Fibroblast of pulmonary artery (primary cell): Measurements from ENCODE around the gene CA9.

Source experiments
- DNase-seq: peaks from one replicate; pipeline ENCODE4 v3.0.0-alpha.2; 2010; ENCODE audit warnings: low read depth
- H3K4me3 ChIP-seq: replicated peaks from 2 replicates; pipeline ENCODE4 v1.5.1; 2011; ENCODE audit warnings: low read depth, mild to moderate bottlenecking, control low read depth, low read length, moderate library complexity
- TF ChIP-seq, protein P1 (sequence below): IDR thresholded peaks from 2 replicates; pipeline ENCODE4 v1.5.1; 2011; ENCODE audit warnings: mild to moderate bottlenecking, control low read depth, low read length, inconsistent platforms; ENCODE audit errors: missing control alignments

CA9 gene

DNA sequence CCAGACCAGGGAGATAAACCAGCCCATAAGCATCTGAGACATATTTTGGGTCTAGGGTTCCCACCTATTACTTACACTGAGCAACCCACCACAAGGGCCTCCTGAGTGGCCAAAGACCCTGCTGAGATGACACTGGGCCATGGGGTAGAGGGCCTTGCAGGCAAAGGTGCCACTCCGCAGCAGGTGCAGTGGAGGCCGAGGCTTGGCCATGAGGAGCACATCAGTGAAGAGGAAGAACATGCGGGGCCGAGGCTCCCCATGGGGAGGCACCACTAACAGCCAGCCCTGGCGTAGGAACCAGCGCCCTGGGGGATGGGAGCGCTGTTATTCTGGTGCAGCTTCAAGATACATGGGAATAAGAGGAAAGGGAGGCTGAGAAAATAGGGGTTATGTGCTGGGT, 11.3 kb upstream of the CA9 start:
- TF ChIP-seq, protein P1, sequence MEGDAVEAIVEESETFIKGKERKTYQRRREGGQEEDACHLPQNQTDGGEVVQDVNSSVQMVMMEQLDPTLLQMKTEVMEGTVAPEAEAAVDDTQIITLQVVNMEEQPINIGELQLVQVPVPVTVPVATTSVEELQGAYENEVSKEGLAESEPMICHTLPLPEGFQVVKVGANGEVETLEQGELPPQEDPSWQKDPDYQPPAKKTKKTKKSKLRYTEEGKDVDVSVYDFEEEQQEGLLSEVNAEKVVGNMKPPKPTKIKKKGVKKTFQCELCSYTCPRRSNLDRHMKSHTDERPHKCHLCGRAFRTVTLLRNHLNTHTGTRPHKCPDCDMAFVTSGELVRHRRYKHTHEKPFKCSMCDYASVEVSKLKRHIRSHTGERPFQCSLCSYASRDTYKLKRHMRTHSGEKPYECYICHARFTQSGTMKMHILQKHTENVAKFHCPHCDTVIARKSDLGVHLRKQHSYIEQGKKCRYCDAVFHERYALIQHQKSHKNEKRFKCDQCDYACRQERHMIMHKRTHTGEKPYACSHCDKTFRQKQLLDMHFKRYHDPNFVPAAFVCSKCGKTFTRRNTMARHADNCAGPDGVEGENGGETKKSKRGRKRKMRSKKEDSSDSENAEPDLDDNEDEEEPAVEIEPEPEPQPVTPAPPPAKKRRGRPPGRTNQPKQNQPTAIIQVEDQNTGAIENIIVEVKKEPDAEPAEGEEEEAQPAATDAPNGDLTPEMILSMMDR = no peak
- DNase-seq = no peak
- no peak overlapping the region for H3K4me3 ChIP-seq

DNA sequence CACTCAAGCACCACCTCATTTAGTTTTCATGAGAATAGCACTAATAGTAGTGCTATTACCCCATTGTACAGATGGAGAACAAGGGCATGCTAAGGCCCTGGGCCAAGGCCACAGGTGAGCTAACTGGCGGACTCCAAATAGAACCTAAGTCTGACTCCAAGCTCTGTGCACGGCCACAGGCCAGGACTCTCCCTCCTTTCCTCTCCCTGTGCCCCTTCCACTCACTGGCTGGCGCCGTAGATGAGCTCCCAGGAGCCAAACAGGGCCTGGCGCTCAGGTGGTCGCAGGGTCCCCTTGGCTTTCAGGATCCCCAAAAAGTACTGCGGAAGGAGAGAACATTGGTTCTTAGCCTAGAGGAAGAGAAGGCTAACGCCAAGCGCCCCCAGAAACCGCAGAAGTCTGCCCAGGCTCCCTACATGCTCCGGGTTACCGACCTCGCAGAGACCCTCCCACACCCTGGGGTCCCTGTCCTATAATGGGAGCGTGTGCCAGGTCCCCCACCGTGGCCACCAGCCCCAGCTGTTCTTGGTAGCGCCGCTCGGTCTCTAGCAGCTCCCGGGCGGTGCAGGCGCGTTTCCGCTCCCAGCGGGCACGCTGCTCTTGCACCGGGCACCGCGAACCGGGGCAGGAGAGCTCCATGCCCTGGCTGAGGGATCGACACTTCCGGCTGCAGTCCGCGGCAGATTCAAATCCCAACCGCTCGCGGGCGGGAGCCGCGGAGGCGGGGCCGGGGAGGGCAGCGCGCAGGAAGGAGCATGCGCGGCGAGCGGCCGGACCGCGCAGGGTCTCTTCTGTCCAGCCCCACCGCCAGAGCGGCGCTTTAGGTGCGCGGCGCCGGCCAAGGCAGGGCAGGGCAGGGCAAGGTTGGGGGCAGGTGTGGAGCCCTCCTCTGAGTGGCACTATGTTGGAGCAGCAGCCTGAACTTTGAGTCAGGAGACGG, 8.9 kb upstream of the CA9 start, which contains the start of gene ARHGEF39:
Gene ARHGEF39, minus strand, starts transcription at position 665 of the 940 bp plus-strand sequence. Its CDS starts 26 bp downstream, at position 639.
- peak; percentile 70 for DNase-seq
- TF ChIP-seq, protein P1 = no peak

DNA sequence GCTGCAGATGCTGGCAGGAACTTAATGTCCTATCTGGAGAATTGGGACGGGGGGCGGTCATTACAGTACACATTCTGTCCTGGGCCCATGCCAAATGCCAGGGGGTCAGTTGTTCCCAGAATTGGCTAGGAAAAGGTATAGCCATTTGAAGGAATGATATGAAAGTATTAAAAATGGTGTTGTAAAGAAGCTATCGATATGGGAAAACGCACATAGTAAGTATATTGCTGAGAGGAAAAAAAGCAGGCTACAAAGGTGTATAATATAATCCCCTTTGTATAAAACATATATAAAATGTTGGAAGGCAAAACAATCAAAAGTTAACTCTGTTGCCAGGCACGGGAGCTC, 8.3 kb upstream of the CA9 start:
- TF ChIP-seq, protein P1 = no peak
- peak overlapping the region; percentile 61 for H3K4me3 ChIP-seq
- DNase-seq = no peak

More for the DNA sequence above, 8.9 kb upstream of the CA9 start, which contains the start of gene ARHGEF39:
- H3K4me3 ChIP-seq = peak within 1 kb of the TSS; percentile 61

DNA sequence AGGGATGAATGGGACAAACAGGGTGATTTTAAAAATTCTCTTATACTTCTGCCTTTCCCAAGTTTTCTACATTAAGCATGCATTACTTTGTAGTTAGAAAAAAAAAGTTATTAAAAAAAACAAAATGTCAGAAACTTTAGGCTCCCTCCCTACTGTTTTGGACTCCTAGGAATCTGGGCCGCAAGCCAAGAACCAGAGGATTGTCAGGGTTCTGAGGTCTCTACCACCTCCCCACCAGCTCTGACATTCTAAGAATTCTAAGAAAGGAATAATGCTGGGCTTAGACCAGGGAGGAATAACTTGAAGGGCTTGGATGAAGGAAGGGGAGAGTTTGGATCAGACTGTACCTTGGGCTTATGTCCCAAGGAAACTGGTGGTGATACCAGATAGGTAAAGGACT, 7.7 kb upstream of the CA9 start:
- peak; percentile 46 for DNase-seq
- no peak overlapping the region for H3K4me3 ChIP-seq
- TF ChIP-seq, protein P1 = no peak

DNA sequence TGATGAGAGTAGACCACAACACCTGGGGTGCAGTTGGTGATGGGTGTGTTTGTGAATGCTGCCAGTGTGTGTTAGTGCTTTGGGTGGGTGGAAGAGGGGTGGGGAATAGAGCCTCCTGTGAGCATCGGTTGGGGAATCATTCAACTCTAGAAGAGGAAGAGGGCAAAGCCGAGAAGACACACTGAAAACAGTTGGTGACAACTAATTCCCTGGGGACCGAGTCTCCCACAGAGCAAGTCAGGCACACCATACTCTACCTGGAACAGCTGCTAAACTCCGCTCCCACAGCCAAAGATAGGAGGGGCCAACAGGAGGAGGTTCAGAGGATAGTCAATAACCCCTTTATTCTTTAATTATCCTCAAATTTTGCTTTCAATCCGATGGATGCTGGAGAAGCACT, 7.2 kb upstream of the CA9 start:
- TF ChIP-seq, protein P1 = no peak
- DNase-seq = no peak
- H3K4me3 ChIP-seq = no peak overlapping the region

DNA sequence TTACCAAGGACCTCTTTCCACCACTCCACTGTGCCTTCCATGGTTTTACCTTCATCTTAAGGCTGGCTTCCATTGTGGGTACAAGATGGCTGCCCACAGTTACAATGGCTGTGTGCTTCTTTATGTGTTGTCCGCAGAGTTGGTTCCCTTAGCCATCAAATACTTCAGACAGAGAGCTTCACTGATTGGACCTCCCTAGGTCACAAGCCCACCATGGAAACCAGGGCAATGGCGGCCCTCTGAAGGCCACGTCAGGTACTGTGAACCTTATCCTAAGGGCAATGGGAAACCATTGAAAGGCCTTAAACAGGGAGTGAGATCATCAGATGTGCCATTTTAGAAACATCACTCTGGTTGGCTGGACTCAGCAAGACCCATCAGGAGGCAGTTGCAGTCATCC, 5.8 kb upstream of the CA9 start:
- DNase-seq = no peak
- TF ChIP-seq, protein P1 = no peak
- H3K4me3 ChIP-seq = no peak overlapping the region
